Measurements from ENCODE around the gene P2RX6. TPM values are rescaled to one million over a fixed set of nuclear protein-coding genes. Genes with fewer than 3 reads are reported as not detected.

P2RX6 gene
- total and polyA plus RNA-seq, 9 of the 15 experiments (the other 6 are each of a cell fraction or from before 2014, with no cell fraction given), result 0.01 to 3.9 (median 1.5) TPM; not detected in 1

DNA sequence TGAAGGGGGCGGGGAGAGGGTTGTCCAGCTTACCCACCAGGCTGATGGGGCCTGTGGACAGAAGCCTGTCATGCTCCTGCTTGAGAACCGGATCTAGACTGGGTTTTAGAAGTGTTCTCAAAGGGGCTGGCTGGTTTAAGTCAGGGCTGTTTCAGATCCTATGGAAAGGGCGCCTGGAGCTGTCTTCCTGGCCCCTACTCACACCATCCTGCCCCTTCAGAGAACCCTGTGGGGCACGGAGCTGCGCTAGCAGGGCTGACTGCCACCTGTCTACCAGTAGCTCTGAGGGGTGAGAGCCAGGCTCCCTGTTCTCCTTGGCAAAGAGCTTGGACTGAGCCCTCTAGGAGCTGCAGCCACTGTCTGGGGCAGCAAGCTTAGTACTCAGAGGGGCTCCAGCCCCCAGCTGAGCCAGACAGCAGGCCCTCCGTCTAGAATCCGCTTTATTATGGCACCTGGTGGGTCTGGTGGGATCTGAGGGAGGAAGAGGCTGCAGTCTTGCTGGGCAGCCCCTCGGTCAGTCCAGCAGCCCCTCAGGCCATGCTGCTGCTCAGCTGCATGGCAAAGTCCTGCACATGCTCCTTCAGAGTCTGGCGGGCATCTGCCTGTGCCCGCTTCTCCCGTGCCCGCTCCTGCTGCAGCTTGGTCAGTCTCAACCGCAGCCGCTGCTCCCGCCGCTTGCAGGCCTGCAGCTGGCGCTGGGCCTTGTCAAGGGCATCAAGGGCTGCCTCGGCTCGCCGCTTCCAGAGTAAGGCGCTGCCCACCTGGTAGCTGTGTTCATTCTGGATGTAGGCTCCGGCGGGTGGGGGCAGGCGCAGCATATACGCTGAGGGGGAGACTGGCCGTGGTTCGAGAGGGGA, 15.4 kb upstream of the P2RX6 start (continued):
- TF ChIP-seq HDAC6 (IDR thresholded peaks at IDR 0.05; ENCODE audit: low read depth, low read length) (0 out of 2 replicates have a peak, but pooled peaks have one; percentile 34), ZNF311 (CRISPR knock-in tag; IDR thresholded peaks at IDR 0.05) (no peak), ZNF133 (CRISPR knock-in tag; IDR thresholded peaks at IDR 0.05) (peak; percentile 5; the same call in 1 of the 2 replicates), MTF1 (CRISPR knock-in tag; IDR thresholded peaks at IDR 0.05; ENCODE audit: borderline replicate concordance) (0 out of 2 replicates have a peak, but pooled peaks have one; percentile 4), ZNF143 (CRISPR knock-in tag; IDR thresholded peaks at IDR 0.05) (no peak), SRF (CRISPR knock-in tag; IDR thresholded peaks at IDR 0.05) (peak in 1 of 2 experiments; percentile 17; a peak in 1 of 4 replicates), ZBTB17 (CRISPR knock-in tag; IDR thresholded peaks at IDR 0.05) (peak; percentile 39; the same call in 1 of the 2 replicates), SMARCC2 (IDR thresholded peaks at IDR 0.05; ENCODE audit: low read depth) (no peak), ZFPM2 (CRISPR knock-in tag; IDR thresholded peaks at IDR 0.05) (no peak), NR2F6 (CRISPR knock-in tag; IDR thresholded peaks at IDR 0.05) (peak; percentile 57; the same call in 1 of the 2 replicates), HIVEP1 (CRISPR knock-in tag; IDR thresholded peaks at IDR 0.05) (0 out of 2 replicates have a peak, but pooled peaks have one; percentile 19), PYGO2 (tag; IDR thresholded peaks at IDR 0.05) (no peak), MYC (IDR thresholded peaks at IDR 0.05; ENCODE audit: low read depth, low read length) (0 out of 2 replicates have a peak, but pooled peaks have one; percentile 7), MYC (CRISPR knock-in tag; IDR thresholded peaks at IDR 0.05; ENCODE audit: borderline replicate concordance, low read depth) (no peak; the same call in 1 of the 2 replicates), SP1 (CRISPR knock-in tag; IDR thresholded peaks at IDR 0.05) (no peak), GTF2F1 (IDR thresholded peaks at IDR 0.05; ENCODE audit: low read depth, low read length) (0 out of 2 replicates have a peak, but pooled peaks have one; percentile 15), TARDBP (IDR thresholded peaks at IDR 0.05) (no peak), RAD21 (CRISPR knock-in tag; conservative IDR thresholded peaks at IDR 0.05 in 1 of 2, IDR thresholded peaks at IDR 0.05 in 1 of 2) (0 out of 4 replicates have a peak, but pooled peaks of 1 of the 2 experiments have one; percentile 2), KDM5B (IDR thresholded peaks at IDR 0.05; ENCODE audit: insufficient replicate concordance, low read depth, low read length) (peak; percentile 41), CHD4 (IDR thresholded peaks at IDR 0.05; ENCODE audit: insufficient read depth, insufficient replicate concordance, low read depth, low read length, poor library complexity, severe bottlenecking) (no peak), SETDB1 (IDR thresholded peaks at IDR 0.05; ENCODE audit: low read length) (peak; percentile 55), ZNF586 (CRISPR knock-in tag; conservative IDR thresholded peaks at IDR 0.05) (0 out of 2 replicates have a peak, but pooled peaks have one; percentile 10), HOXB6 (CRISPR knock-in tag; IDR thresholded peaks at IDR 0.05; ENCODE audit: borderline replicate concordance) (no peak), KAT8 (IDR thresholded peaks at IDR 0.05; ENCODE audit: low read depth) (no peak), CBFA2T2 (conservative IDR thresholded peaks at IDR 0.05) (no peak)
- TF ChIP-seq, protein P1, sequence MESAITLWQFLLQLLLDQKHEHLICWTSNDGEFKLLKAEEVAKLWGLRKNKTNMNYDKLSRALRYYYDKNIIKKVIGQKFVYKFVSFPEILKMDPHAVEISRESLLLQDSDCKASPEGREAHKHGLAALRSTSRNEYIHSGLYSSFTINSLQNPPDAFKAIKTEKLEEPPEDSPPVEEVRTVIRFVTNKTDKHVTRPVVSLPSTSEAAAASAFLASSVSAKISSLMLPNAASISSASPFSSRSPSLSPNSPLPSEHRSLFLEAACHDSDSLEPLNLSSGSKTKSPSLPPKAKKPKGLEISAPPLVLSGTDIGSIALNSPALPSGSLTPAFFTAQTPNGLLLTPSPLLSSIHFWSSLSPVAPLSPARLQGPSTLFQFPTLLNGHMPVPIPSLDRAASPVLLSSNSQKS (CRISPR knock-in tag; IDR thresholded peaks at IDR 0.05), result 0 out of 2 replicates have a peak, but pooled peaks have one; percentile 6
- TF ChIP-seq, protein P2, sequence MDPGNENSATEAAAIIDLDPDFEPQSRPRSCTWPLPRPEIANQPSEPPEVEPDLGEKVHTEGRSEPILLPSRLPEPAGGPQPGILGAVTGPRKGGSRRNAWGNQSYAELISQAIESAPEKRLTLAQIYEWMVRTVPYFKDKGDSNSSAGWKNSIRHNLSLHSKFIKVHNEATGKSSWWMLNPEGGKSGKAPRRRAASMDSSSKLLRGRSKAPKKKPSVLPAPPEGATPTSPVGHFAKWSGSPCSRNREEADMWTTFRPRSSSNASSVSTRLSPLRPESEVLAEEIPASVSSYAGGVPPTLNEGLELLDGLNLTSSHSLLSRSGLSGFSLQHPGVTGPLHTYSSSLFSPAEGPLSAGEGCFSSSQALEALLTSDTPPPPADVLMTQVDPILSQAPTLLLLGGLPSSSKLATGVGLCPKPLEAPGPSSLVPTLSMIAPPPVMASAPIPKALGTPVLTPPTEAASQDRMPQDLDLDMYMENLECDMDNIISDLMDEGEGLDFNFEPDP (CRISPR knock-in tag; IDR thresholded peaks at IDR 0.05), result 0 out of 2 replicates have a peak, but pooled peaks have one; percentile 6

Measured in K562 (cell line).